HCEC 1CT (cell line): ENCODE measurements around the gene GPR26.

Experiments
- DNase-seq: peaks from one replicate; pipeline ENCODE4 v3.0.0-alpha.2; 2017

Gene GPR26

GRCh38 chr10:123649676-123650075 lies 16.5 kb upstream of the GPR26 start:
- DNase-seq, result no peak

DNA sequence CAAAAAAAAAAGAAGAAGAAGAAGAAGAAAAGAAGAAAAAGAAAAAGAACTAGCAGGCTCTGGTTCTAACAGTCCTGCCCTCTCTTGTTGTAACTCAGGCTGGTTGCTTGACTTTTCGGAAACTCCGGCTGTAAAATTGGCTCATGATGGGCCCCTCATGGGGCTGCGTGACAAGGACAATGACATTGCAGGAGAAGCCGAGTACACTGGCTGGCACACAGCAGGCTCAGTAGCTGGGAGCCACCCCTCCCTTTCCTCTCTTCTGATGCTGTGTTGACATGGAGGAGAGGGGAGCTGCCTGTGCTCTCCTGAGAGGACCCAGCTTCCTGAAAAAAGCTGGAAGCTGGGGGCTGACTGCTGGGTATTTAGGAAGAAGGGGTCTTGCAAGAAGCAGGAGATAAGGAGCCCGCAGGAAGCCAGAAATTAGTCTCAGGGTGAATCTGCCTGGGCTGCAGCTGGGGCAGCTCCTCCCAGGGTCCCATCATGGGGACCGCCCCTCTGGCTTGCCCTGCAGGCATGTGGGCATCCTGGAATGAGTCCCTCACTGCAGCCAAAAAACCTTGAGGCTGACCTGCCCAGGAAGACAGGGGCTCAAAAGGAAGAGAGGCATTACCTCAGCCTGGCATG lies 14.6 kb upstream of the GPR26 start:
- DNase-seq, result no peak

- no peak for DNase-seq
These were observed 10.4 kb upstream of the GPR26 start for GRCh38 chr10:123655751-123656150.

- no peak for DNase-seq
These were observed 2.6 kb upstream of the GPR26 start for GRCh38 chr10:123663522-123663921.

DNA sequence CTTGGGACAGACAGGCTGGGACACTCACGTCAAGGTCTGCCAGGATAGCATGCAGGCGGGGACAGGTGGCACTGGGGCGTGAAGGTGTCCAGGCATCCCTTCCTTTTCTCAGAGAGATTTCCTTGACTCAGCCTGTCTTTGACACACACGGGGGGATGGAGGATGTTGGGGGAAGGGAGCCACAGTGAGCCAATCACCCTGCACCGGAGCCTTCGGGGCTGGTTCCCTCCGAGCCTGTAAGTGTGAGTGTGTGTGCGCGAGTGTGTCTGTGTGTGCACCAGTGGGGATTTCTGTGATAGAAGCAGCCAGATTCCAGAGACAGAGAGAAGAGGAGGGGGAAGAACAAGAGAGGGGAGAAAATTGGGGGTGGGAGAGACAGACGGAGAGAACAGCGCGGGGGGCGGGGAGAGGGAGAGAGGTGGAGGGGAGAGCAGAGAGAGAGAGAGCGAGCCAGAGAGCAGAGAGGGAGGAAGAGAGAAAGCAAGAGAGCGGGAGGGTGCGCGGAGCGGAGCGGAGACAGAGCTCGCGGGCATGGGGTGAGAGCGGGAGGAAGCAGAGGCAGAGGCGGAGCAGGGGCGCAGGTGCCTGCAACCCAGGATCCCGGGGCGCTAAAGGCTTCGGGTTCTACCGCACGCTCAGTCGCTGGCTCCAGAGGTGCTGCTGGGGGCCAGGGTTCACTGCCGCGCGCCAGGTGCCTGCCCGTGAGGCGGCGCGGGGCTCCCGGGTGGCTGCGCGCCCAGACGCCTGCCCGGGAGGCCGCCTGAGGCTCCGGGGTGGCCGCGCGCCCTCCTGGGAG lies 466 bp upstream of the GPR26 start:
- DNase-seq, result no peak

DNA sequence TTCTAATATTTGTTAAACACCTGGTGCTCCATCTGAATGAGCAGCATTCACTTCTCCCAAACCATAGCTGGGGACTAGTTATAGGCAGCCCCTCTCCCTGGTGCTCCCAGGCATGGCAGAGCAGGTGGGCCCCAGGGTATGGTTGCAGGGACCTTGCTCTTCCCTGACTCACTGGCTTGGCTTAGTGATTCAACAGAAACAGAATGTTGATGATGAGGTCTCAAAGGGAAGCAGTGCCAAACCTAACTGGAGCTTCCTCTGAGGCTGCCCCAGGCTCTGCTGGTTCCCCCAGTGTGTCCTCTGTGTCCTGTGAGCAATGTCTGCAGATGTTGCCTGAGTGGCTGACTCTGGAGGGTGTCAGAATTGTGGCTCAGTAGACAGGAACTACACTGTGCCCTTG lies 3.7 kb downstream of the GPR26 start:
- no peak for DNase-seq

- DNase-seq, result no peak
These were observed 7.0 kb downstream of the GPR26 start for GRCh38 chr10:123673198-123673597.

DNA sequence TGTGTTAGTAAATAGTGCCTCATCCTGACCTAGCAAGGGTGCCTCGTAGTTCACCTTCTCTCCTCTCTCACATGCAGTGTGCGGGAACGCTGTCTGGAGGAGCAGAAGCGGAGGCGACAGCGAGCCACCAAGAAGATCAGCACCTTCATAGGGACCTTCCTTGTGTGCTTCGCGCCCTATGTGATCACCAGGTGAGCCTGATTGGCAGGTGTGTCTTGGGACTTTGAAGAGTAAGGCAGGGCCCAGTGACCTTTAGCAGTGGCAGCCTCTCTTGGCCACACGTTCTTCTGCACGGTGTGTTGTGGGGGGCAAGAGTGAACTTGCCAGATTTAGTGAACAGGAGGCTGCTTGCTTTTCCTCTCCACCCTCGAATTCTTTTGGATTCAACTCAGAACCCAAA lies 8.6 kb downstream of the GPR26 start:
- DNase-seq, result no peak

- DNase-seq, result no peak
These were observed 9.7 kb downstream of the GPR26 start for GRCh38 chr10:123675811-123676210.

DNA sequence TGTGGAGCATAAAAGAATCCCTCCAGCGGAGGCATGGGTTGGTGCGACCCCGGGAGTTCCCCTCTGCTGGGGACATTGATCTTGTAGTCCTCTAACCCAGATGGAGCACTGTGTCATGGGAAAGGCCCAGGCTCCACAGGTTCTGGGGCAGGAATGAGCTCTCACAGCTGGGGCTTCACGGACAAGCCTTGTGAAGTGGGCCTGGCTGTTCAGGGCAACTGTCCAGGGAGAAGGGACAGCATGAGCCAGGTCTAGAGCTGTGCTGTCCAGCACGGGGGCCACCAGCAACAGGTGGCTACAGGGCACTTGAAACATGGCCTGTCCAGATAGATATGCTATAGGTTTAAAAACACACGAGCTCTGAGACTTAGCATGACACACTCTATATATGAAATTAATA lies 11.4 kb downstream of the GPR26 start:
- DNase-seq, result no peak

- no peak for DNase-seq
These were observed 12.2 kb downstream of the GPR26 start for GRCh38 chr10:123678376-123678775.

GRCh38 chr10:123681285-123681684 lies 15.1 kb downstream of the GPR26 start:
- DNase-seq, result no peak

GRCh38 chr10:123682477-123682876 lies 16.3 kb downstream of the GPR26 start:
- DNase-seq, result no peak

DNA sequence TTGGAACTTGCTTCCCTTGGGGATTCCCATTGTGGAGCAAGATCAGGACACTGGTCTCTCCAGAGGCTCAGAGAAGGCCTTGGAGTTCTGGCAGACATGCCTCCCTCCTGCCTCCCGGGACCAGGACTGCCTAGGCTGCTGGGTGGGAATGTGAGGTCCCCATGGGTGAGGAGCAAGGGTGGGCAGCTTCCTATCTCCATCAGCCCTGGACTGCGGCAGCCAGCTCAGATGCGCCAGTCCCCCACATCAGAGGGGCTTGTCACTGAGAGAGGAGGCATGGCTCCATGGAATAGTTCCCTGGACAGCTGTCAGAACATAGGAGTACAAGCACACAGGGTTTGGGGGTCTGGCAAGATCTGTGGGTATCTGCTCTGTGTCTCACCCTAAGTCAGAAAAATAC lies 17.3 kb downstream of the GPR26 start:
- no peak for DNase-seq

DNA sequence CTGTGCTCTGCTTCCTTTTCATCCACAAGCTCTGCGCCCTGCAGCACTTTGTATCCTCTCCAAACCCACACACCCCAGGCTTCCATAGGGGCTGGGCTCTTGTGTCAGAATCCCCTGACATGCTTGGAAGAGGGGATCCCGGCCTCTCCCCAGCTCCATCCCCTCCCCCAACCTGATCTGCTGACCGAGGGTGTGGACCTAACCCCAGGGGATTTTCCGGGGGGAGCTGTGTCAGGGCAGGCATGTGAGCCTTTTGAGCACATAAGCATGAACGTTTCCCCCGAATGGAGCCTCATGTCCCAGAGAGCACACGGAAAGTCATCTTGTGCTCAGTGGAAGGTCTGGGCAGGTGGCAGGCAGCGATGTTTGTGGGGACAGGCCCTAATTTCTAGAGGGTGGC lies 17.7 kb downstream of the GPR26 start:
- DNase-seq, result no peak

DNA sequence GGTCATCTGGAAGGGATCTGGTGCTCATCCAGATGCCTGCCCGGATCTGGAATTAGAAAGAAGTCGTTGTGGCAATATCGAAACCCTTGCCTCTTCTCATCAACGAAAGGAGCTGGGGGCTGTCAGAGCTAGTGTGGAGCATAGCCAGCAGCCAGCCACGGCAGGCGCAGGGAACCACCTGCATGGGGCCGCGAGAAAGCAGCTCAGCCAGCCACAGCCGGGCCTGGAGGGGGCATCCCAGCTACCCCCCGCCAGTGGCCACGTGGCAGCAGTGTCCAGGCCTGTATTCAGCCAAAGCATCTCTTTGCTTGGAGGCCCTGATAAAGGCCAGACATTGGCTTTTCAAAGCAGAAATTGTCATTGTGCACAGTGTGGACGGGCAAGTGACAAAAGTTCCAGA lies 19.1 kb downstream of the GPR26 start:
- DNase-seq, result no peak

GRCh38 chr10:123687758-123688157 lies 21.6 kb downstream of the GPR26 start:
- no peak for DNase-seq

- DNase-seq, result no peak
These were observed 23.7 kb downstream of the GPR26 start for GRCh38 chr10:123689880-123690279.

GRCh38 chr10:123703195-123703790 lies 37.1 kb downstream of the GPR26 start:
- DNase-seq, result no peak

DNA sequence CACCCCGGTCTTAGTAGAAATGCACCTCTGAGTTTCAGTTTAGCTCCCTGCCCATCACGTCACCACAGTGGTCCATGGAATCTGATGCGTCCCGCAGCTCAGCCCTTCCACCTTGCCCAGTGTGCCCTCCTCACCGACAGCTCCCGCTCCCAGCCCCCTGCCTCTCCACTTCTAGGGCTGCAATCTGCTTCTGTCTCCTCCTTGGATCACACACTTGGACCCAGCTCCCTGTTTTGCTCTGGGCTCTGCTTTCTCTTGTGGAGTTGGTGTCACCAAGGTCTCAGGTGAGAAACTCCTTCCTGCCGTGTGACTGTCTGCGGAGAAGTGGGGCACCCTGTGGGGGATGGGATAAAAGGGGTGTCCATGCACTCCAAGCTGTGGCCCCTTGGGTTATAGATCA lies 37.9 kb downstream of the GPR26 start:
- DNase-seq, result no peak

- DNase-seq, result no peak
These were observed 38.7 kb downstream of the GPR26 start for GRCh38 chr10:123704812-123705211.

- no peak for DNase-seq
These were observed 40.1 kb downstream of the GPR26 start for GRCh38 chr10:123706236-123706635.

- no peak for DNase-seq
These were observed 49.4 kb downstream of the GPR26 start for GRCh38 chr10:123715546-123715945.

DNA sequence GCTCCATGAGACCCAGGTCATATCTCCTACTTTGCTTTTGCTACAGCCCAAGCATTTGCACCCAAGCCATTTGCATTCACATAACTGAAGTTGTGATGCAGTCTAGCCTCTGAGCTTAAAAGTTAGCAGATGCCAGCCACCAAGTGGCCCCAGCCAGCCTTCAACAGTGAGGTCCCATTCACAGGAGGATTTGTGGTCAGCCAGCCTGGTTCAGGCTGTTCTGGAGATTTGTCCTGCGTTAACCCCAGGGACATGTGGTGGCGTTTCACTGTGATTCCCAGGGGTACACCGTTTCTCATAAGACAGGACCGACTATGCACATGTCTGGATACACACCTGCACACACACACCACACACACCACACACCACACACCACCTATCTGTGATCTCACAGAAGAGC lies 51.2 kb downstream of the GPR26 start:
- no peak for DNase-seq
